ENCODE data around the gene C1S.

DNA sequence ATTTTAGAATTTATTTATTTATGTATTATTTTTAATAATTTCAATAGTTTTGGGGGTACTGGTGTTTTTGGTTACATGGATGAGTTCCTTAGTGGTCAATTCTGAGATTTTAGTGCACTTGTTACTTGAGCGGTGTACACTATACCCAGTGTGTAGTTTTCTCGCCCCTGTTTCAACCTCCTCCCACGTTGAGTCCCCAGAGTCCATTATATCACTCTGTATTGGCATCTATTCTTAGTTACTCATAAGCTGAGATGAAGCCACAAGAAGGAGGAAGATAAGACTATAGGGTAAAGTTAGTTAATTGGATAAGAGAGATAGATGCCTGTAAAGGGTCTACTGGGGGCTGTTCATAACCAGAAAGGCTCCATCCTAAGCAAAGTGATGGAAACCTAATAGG lies 4.0 kb downstream of the C1S start:
- TF ChIP-seq, protein P1, sequence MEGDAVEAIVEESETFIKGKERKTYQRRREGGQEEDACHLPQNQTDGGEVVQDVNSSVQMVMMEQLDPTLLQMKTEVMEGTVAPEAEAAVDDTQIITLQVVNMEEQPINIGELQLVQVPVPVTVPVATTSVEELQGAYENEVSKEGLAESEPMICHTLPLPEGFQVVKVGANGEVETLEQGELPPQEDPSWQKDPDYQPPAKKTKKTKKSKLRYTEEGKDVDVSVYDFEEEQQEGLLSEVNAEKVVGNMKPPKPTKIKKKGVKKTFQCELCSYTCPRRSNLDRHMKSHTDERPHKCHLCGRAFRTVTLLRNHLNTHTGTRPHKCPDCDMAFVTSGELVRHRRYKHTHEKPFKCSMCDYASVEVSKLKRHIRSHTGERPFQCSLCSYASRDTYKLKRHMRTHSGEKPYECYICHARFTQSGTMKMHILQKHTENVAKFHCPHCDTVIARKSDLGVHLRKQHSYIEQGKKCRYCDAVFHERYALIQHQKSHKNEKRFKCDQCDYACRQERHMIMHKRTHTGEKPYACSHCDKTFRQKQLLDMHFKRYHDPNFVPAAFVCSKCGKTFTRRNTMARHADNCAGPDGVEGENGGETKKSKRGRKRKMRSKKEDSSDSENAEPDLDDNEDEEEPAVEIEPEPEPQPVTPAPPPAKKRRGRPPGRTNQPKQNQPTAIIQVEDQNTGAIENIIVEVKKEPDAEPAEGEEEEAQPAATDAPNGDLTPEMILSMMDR (conservative IDR thresholded peaks at IDR 0.05; ENCODE audit: low read depth in 2 of 2) = no peak
- TF ChIP-seq POLR2AphosphoS5 (IDR thresholded peaks at IDR 0.05; ENCODE audit: low read depth) (no peak), NANOG (IDR thresholded peaks at IDR 0.05; ENCODE audit: borderline replicate concordance) (no peak), EZH2phosphoT487 (IDR thresholded peaks at IDR 0.05; ENCODE audit: unreplicated experiment) (no peak), EZH2 (IDR thresholded peaks at IDR 0.05; ENCODE audit: low read depth, unreplicated experiment) (no peak), STAT1 (IDR thresholded peaks at IDR 0.05; ENCODE audit: unreplicated experiment) (no peak), ZNF114 (CRISPR knock-in tag; IDR thresholded peaks at IDR 0.05) (no peak), CREB1 (CRISPR knock-in tag; IDR thresholded peaks at IDR 0.05; ENCODE audit: low read depth) (no peak), JUNB (IDR thresholded peaks at IDR 0.05; ENCODE audit: unreplicated experiment) (no peak)
- TF ChIP-seq, protein P2, sequence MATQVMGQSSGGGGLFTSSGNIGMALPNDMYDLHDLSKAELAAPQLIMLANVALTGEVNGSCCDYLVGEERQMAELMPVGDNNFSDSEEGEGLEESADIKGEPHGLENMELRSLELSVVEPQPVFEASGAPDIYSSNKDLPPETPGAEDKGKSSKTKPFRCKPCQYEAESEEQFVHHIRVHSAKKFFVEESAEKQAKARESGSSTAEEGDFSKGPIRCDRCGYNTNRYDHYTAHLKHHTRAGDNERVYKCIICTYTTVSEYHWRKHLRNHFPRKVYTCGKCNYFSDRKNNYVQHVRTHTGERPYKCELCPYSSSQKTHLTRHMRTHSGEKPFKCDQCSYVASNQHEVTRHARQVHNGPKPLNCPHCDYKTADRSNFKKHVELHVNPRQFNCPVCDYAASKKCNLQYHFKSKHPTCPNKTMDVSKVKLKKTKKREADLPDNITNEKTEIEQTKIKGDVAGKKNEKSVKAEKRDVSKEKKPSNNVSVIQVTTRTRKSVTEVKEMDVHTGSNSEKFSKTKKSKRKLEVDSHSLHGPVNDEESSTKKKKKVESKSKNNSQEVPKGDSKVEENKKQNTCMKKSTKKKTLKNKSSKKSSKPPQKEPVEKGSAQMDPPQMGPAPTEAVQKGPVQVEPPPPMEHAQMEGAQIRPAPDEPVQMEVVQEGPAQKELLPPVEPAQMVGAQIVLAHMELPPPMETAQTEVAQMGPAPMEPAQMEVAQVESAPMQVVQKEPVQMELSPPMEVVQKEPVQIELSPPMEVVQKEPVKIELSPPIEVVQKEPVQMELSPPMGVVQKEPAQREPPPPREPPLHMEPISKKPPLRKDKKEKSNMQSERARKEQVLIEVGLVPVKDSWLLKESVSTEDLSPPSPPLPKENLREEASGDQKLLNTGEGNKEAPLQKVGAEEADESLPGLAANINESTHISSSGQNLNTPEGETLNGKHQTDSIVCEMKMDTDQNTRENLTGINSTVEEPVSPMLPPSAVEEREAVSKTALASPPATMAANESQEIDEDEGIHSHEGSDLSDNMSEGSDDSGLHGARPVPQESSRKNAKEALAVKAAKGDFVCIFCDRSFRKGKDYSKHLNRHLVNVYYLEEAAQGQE (IDR thresholded peaks at IDR 0.05; ENCODE audit: unreplicated experiment) = no peak
